NCI-H1105 treated with DMSO at 0.1 percent for 48 hours (cell line): Measurements from ENCODE around the gene MIEF1.

Experiments
- DNase-seq: peaks from one replicate; lab custom pipeline; 2025; lab: John Stamatoyannopoulos, UW

Gene MIEF1

GRCh38 chr22:39470451-39471291 lies 31.4 kb upstream of the MIEF1 start:
- DNase-seq = no peak

- DNase-seq = no peak
These were observed 30.5 kb upstream of the MIEF1 start for GRCh38 chr22:39471381-39472141.

- no peak for DNase-seq
These were observed 29.2 kb upstream of the MIEF1 start for GRCh38 chr22:39472570-39473556.

GRCh38 chr22:39473851-39474250 lies 28.2 kb upstream of the MIEF1 start:
- no peak for DNase-seq

GRCh38 chr22:39474351-39475111 lies 27.6 kb upstream of the MIEF1 start:
- DNase-seq = no peak

- no peak for DNase-seq
These were observed 26.8 kb upstream of the MIEF1 start for GRCh38 chr22:39475337-39475736.

- DNase-seq = no peak
These were observed 26.2 kb upstream of the MIEF1 start for GRCh38 chr22:39475902-39476301.

GRCh38 chr22:39476664-39477063 lies 25.4 kb upstream of the MIEF1 start:
- DNase-seq = no peak

GRCh38 chr22:39477542-39477941 lies 24.5 kb upstream of the MIEF1 start:
- no peak for DNase-seq

- DNase-seq = no peak
These were observed 23.6 kb upstream of the MIEF1 start for GRCh38 chr22:39478441-39478850.

- DNase-seq = no peak
These were observed 22.8 kb upstream of the MIEF1 start for GRCh38 chr22:39479254-39479653.

- no peak for DNase-seq
These were observed 21.5 kb upstream of the MIEF1 start for GRCh38 chr22:39480557-39480956.

GRCh38 chr22:39481054-39481453 lies 21.0 kb upstream of the MIEF1 start:
- no peak for DNase-seq

- DNase-seq = no peak
These were observed 20.5 kb upstream of the MIEF1 start for GRCh38 chr22:39481595-39481994.

- DNase-seq = no peak
These were observed 19.3 kb upstream of the MIEF1 start for GRCh38 chr22:39482768-39483167.

GRCh38 chr22:39486951-39487825 lies 14.9 kb upstream of the MIEF1 start:
- no peak for DNase-seq

GRCh38 chr22:39487826-39488520 lies 14.1 kb upstream of the MIEF1 start:
- DNase-seq = no peak

- DNase-seq = no peak
These were observed 13.5 kb upstream of the MIEF1 start for GRCh38 chr22:39488563-39489083.
